Neuronal stem cell (in vitro differentiated cells): ENCODE results near the gene YBX1.

ENCODE experiments used
- DNase-seq: peaks from one replicate; pipeline ENCODE4 v3.0.0-alpha.2; 2013; ENCODE audit warnings: low spot score
- H2AFZ ChIP-seq: one replicate; pipeline ENCODE4 v1.6.1; 2013; ENCODE audit warnings: mild to moderate bottlenecking, low read length, inconsistent platforms
- H2AK5ac ChIP-seq: 2 replicates; pipeline ENCODE4 v1.6.1; 2013; ENCODE audit warnings: low read depth, mild to moderate bottlenecking, inconsistent platforms, low read length, moderate library complexity, mixed read lengths
- H2BK120ac ChIP-seq: 2 replicates; pipeline ENCODE4 v1.6.1; 2013; ENCODE audit warnings: low read depth, mild to moderate bottlenecking, inconsistent platforms, low read length, moderate library complexity, mixed read lengths
- H2BK12ac ChIP-seq: one replicate; pipeline ENCODE4 v1.6.1; 2013; ENCODE audit warnings: low read length, inconsistent platforms
- H2BK15ac ChIP-seq: 2 replicates; pipeline ENCODE4 v1.6.1; 2013; ENCODE audit warnings: mild to moderate bottlenecking, low read length, inconsistent platforms, mixed read lengths
- H2BK5ac ChIP-seq: one replicate; pipeline ENCODE4 v1.6.1; 2013; ENCODE audit warnings: inconsistent platforms, mild to moderate bottlenecking, low read length, moderate library complexity
- H3K14ac ChIP-seq: one replicate; pipeline ENCODE4 v1.6.1; 2013; ENCODE audit warnings: low read length, inconsistent platforms
- H3K18ac ChIP-seq: 2 replicates; pipeline ENCODE4 v1.6.1; 2013; ENCODE audit warnings: low read length, inconsistent platforms
- H3K23ac ChIP-seq: 2 replicates; pipeline ENCODE4 v1.6.1; 2013; ENCODE audit warnings: low read depth, mild to moderate bottlenecking, mixed read lengths, low read length, inconsistent platforms; ENCODE audit not compliant: poor library complexity
- H3K27ac ChIP-seq: replicated peaks from 3 replicates; pipeline ENCODE4 v1.5.1; 2013; ENCODE audit warnings: low read length, inconsistent platforms
- H3K27me3 ChIP-seq, 3 experiments: 2 replicates each; pipeline ENCODE4 v1.6.1; 2013; ENCODE audit warnings: low read length in 3 of 3, mild to moderate bottlenecking in 2 of 3, inconsistent platforms in 1 of 3, low read depth in 1 of 3, mixed read lengths in 1 of 3, moderate library complexity in 1 of 3; ENCODE audit not compliant: control insufficient read depth in 3 of 3, insufficient read depth in 3 of 3
- H3K36me3 ChIP-seq, 2 donors: replicated peaks in 1 of 2; 2 replicates each; pipeline ENCODE4 v1.6.1; 2013; ENCODE audit warnings: low read length in 2 of 2; ENCODE audit not compliant: control insufficient read depth in 2 of 2, insufficient read depth in 2 of 2
- H3K4ac ChIP-seq: 2 replicates; pipeline ENCODE4 v1.6.1; 2013; ENCODE audit warnings: inconsistent platforms, mild to moderate bottlenecking, low read length, moderate library complexity
- H3K4me1 ChIP-seq, 2 donors: 1 replicate in 1 of 2; 2 replicates in 1 of 2; pipeline ENCODE4 v1.6.1; 2013; ENCODE audit warnings: low read length in 2 of 2, low read depth in 1 of 2; ENCODE audit not compliant: control insufficient read depth in 2 of 2, insufficient read depth in 1 of 2
- H3K4me2 ChIP-seq: one replicate; pipeline ENCODE4 v1.6.1; 2013; ENCODE audit warnings: mild to moderate bottlenecking, low read length, inconsistent platforms; ENCODE audit not compliant: insufficient read depth, poor library complexity, severe bottlenecking
- H3K4me3 ChIP-seq, 2 donors: 2 replicates each; pipeline ENCODE4 v1.5.1; 2013; ENCODE audit warnings: low read length in 2 of 2, mild to moderate bottlenecking in 2 of 2, inconsistent platforms in 1 of 2, moderate library complexity in 1 of 2
- H3K79me1 ChIP-seq: one replicate; pipeline ENCODE4 v1.6.1; 2013; ENCODE audit warnings: low read depth, mild to moderate bottlenecking, inconsistent platforms, low read length, moderate library complexity
- H3K9ac ChIP-seq: one replicate; pipeline ENCODE4 v1.6.1; 2013; ENCODE audit warnings: mild to moderate bottlenecking, low read depth, low read length, inconsistent platforms; ENCODE audit not compliant: poor library complexity
- H3K9me3 ChIP-seq, 2 donors: replicated peaks in 1 of 2; 2 replicates each; pipeline versions ENCODE3 to v1.6.1; 2013; ENCODE audit warnings: low read length in 2 of 2, mild to moderate bottlenecking in 2 of 2, inconsistent platforms in 1 of 2, low read depth in 1 of 2, mixed read lengths in 1 of 2, moderate library complexity in 1 of 2; ENCODE audit not compliant: control insufficient read depth in 2 of 2, insufficient read depth in 1 of 2
- H4K8ac ChIP-seq: one replicate; pipeline ENCODE4 v1.6.1; 2013; ENCODE audit warnings: low read depth, mild to moderate bottlenecking, inconsistent platforms, low read length, moderate library complexity
- H4K91ac ChIP-seq: one replicate; pipeline ENCODE4 v1.6.1; 2013; ENCODE audit warnings: low read length, low read depth, mild to moderate bottlenecking, inconsistent platforms; ENCODE audit not compliant: poor library complexity
- WGBS, 2 donors: extraction: QIAGEN DNeasy Blood & Tissue Kit; methylation state at CpG; one replicate each; pipeline ENCODE4 v1.1.7; 2013; ENCODE audit warnings: missing lambda C conversion rate in 2 of 2, mixed read lengths in 1 of 2; ENCODE audit not compliant: insufficient read length in 2 of 2, insufficient replicate concordance in 1 of 2; ENCODE audit errors: extremely low coverage in 2 of 2; 5-methylcytosine and 5-hydroxymethylcytosine counted together

YBX1 gene

DNA sequence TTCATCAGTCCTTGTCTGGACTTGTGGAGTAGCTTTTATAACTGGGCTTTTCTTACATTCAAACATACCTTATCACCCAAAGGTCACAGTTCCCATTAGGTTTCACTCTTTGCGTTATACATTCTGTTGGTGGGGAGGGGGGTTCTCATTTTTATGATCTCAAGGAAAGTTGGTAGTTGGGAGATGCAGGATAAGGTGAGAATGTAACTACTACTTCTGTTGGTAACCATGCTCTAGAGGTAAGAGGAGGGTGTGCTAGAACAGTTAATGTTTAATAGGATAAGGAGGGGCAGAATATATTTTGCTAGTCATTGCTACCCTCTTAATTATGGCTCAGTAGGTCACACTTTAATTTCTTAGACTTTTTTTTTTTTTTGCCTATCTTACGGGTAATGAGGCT, 10.7 kb downstream of the YBX1 start:
- no peak overlapping the region for H3K27ac ChIP-seq
- no peaks in the 10 kb centered on the region for H3K27me3 ChIP-seq
- no peaks in the 10 kb centered on the region for H3K9me3 ChIP-seq
- no peak overlapping the region for H2AK5ac ChIP-seq
- H2BK12ac ChIP-seq = no peak overlapping the region
- no peak overlapping the region for H3K14ac ChIP-seq
- H4K91ac ChIP-seq = no peak overlapping the region
- no peak overlapping the region for H3K4me3 ChIP-seq
- H4K8ac ChIP-seq = no peak overlapping the region
- no peak overlapping the region for H2AFZ ChIP-seq
- H3K79me1 ChIP-seq = no peaks in the 10 kb centered on the region
- H2BK120ac ChIP-seq = no peak overlapping the region
- H3K36me3 ChIP-seq = peaks cover 15 to 99% of the 10 kb centered on the region in 2 donors
- H3K4ac ChIP-seq = no peak overlapping the region
- no peak overlapping the region for H3K18ac ChIP-seq
- no peak overlapping the region for H2BK15ac ChIP-seq
- no peak overlapping the region for H3K23ac ChIP-seq
- DNase-seq = no peak
- WGBS, 2 donors = no CpG with 5 or more reads among the region's 2 CpGs
- no peak overlapping the region for H3K4me2 ChIP-seq
- no peak overlapping the region for H2BK5ac ChIP-seq
- H3K9ac ChIP-seq = no peak overlapping the region
- H3K4me1 ChIP-seq = peaks cover 0 to 4% of the 10 kb centered on the region in 2 donors

GRCh38 chr1:42698081-42698813, 16.0 kb downstream of the YBX1 start:
- no CpG with 5 or more reads among the region's 4 CpGs for WGBS, 2 donors
- H3K27me3 ChIP-seq = no peaks in the 10 kb centered on the region
- H4K91ac ChIP-seq = no peak overlapping the region
- no peak overlapping the region for H3K4me2 ChIP-seq
- no peak overlapping the region for H3K23ac ChIP-seq
- H3K18ac ChIP-seq = no peak overlapping the region
- no peaks in the 10 kb centered on the region for H3K9me3 ChIP-seq
- no peak overlapping the region for H3K9ac ChIP-seq
- no peak overlapping the region for H2AK5ac ChIP-seq
- H2BK120ac ChIP-seq = no peak overlapping the region
- no peak overlapping the region for H2BK12ac ChIP-seq
- no peak overlapping the region for H2BK15ac ChIP-seq
- H4K8ac ChIP-seq = no peak overlapping the region
- H2BK5ac ChIP-seq = no peak overlapping the region
- H3K4me1 ChIP-seq = no peaks in the 10 kb centered on the region
- H3K36me3 ChIP-seq = peaks cover 40 to 99% of the 10 kb centered on the region in 2 donors
- no peaks in the 10 kb centered on the region for H3K79me1 ChIP-seq
- H3K4me3 ChIP-seq = no peak overlapping the region
- no peak overlapping the region for H3K4ac ChIP-seq
- H2AFZ ChIP-seq = no peak overlapping the region
- no peak overlapping the region for H3K27ac ChIP-seq
- DNase-seq = no peak
- no peak overlapping the region for H3K14ac ChIP-seq

DNA sequence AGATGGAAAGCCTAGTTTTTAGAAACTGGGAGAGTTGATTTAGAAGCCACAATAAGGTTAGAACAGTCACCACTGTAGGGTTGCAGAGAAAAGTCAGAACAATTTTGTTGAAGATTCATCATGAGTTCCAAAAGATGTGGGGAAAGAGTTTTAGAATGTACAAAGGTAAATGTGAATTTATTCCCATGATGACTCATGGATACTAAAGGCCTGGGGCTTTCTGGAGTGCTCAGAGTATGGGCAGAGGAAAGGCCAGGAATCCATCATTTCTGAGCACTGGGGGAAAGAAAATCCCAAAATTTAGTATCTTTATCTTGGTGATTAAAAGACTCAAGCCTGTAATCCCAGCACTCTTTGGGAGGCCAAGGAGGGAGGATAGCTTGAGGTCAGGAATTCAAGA, 17.8 kb downstream of the YBX1 start:
- Histone ChIP-seq H2AFZ (no peak overlapping the region), H3K4me1 (no peaks in the 10 kb centered on the region), H3K27ac (no peak overlapping the region), H3K4me3 (no peak overlapping the region), H3K27me3 (no peaks in the 10 kb centered on the region), H3K36me3 (peaks cover 46 to 99% of the 10 kb centered on the region in 2 donors), H2BK12ac (no peak overlapping the region), H2BK5ac (no peak overlapping the region), H3K9ac (no peak overlapping the region), H3K4ac (no peak overlapping the region), H3K14ac (no peak overlapping the region), H4K91ac (no peak overlapping the region), H2BK15ac (no peak overlapping the region), H2BK120ac (no peak overlapping the region), H3K4me2 (no peak overlapping the region), H4K8ac (no peak overlapping the region), H2AK5ac (no peak overlapping the region), H3K79me1 (peaks cover 2% of the 10 kb centered on the region), H3K23ac (no peak overlapping the region), H3K18ac (no peak overlapping the region), H3K9me3 (no peaks in the 10 kb centered on the region)
- no peak for DNase-seq

DNA sequence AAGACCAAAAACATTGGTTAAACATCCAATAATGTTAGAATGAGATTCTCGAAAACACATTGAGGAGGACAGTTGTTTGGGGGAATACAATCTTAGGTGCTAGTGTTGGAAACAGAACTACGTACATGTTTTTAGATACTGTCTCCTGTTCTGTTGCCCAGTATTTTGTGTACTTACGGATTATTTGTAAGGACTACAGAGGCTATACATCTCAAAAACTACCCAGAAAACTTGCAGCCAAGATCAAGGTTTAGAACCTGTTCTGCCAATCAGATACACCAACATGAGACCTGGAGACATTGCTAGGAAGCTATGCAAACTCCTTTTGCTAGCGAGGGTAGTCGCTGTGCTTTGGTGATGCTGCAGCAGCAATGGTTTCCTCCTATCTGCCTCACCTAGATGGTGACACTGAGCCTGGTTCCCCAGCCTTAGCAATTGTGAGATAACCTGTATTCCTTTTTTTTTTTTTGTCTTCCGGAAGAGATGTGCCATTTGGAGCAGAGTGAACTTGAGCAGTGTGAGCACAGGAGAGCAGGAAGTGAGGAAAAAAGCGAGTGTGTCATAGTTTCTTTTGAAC, 21.8 kb downstream of the YBX1 start:
- no peak overlapping the region for H2BK15ac ChIP-seq
- no peak overlapping the region for H2BK12ac ChIP-seq
- no peak overlapping the region for H2AK5ac ChIP-seq
- no peaks in the 10 kb centered on the region for H3K4me1 ChIP-seq
- H3K18ac ChIP-seq = no peak overlapping the region
- H2AFZ ChIP-seq = no peak overlapping the region
- H3K27me3 ChIP-seq = no peaks in the 10 kb centered on the region
- no peak overlapping the region for H3K9ac ChIP-seq
- H3K4me3 ChIP-seq = no peak overlapping the region
- WGBS, 2 donors = no CpG with 5 or more reads among the region's 7 CpGs
- H3K9me3 ChIP-seq = peaks cover 0 to 1% of the 10 kb centered on the region in 2 donors
- no peak overlapping the region for H3K27ac ChIP-seq
- no peak overlapping the region for H3K14ac ChIP-seq
- no peak overlapping the region for H2BK120ac ChIP-seq
- H3K4me2 ChIP-seq = no peak overlapping the region
- H4K91ac ChIP-seq = no peak overlapping the region
- no peak overlapping the region for H4K8ac ChIP-seq
- peaks cover 2% of the 10 kb centered on the region for H3K79me1 ChIP-seq
- no peak for DNase-seq
- H2BK5ac ChIP-seq = no peak overlapping the region
- no peak overlapping the region for H3K4ac ChIP-seq
- H3K23ac ChIP-seq = no peak overlapping the region
- H3K36me3 ChIP-seq = peaks cover 41 to 96% of the 10 kb centered on the region in 2 donors
